HL-60/S4 treated with phorbol 12-myristate 13-acetate at 8.2 ng/mL for 4 days and 3 days (cell line): Measurements from ENCODE around the gene YTHDF2.

Source experiments
- in situ Hi-C: fragments of 300-500 bp; cut with MboI; formaldehyde crosslinking; loops from 2 replicates; pipeline ENCODE4 v1.15.0; 2022; ENCODE audit warnings: low sequenced_read_pairs

The YTHDF2 gene

DNA sequence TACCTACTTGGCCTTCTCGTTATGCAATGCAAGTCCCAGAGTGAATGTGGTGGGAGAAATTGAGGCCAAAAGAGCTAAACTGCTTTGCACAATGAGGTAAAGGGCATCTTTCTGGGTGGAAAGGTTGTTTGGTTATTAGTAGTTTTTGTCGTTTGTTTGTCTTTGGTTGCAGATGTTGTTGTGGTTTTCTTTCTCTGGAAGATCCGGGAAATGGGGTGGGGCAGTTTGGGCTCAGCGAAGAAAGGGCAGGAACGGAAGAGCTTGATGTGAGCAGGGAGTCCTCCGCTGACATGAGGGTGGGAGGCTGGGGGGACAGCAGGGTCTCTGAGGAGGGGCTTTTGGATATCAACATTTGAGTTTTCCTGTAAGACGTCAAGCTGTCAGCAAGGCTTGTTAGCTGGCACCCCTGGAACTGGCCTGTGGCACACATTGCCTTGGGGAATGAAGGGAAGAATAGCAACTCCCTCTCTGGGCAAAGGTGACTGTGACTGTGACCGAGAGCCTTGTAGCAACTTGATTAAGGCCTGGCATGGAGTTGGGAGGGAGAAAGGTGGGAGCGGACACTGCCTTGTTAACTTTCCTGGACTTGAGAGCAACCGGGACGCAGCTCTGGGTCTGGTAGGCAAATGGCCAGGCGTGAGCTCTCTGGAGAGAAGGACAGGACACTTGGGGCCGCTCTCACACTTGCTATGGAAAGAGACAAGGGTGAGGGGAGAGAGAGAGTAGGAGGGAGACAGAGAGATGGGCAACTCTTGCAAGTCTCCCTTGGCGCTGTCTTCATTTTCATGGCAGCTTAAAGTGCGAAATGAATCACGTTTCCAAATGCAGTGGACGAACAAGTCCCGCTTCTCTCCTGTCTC is 59.8 kb downstream of the YTHDF2 start:
- in situ Hi-C loops, result loop anchor here (25.0 kb wide), 1 partner anchor 391 kb away; the partner anchor contains the start of gene SRSF4

DNA sequence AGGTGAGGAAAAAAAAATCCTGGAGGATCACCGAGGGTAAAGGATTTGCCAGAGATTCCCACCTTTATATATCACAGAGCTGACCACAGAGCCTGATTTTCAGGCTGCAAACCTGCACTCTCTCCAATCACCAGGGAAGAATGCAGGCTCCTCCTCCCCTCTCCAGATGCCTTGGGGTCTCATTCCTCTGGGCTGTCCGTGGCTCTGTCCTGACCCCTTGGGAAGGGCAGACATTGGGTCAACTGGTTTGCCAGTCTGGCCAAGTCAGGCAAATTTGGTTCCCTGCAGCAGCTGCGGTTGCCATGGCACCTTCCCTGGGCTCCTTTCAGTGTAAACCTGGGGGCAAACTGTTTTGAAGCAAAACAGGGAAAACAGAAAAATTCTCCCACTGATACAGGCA is 63.6 kb downstream of the YTHDF2 start:
- in situ Hi-C loops, result no loop called here

- in situ Hi-C loops, result no loop called here
Observed at GRCh38 chr1:28801461-28801860, 64.7 kb downstream of the YTHDF2 start.

DNA sequence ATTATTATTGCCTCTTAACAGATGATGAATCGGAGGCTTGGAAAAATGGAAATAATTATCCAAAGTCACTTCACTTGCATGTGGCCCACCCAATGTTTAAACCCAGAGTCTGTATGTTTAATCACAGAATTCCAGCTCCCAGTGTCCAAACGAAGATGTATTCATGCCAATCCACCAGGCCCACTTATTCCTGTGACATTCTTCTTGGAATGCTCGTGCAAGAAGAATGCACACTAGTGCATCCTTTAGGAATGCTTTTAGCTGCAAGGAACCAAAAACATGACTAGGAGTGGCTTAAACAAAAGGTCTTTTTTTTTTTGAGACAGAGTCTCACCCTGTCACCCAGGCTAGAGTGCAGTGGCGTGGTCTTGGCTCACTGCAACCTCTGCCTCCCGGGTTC is 66.3 kb downstream of the YTHDF2 start:
- in situ Hi-C loops, result no loop called here

GRCh38 chr1:28803662-28804061 is 66.9 kb downstream of the YTHDF2 start:
- in situ Hi-C loops, result no loop called here

GRCh38 chr1:28804071-28804470 is 67.3 kb downstream of the YTHDF2 start:
- in situ Hi-C loops, result no loop called here

DNA sequence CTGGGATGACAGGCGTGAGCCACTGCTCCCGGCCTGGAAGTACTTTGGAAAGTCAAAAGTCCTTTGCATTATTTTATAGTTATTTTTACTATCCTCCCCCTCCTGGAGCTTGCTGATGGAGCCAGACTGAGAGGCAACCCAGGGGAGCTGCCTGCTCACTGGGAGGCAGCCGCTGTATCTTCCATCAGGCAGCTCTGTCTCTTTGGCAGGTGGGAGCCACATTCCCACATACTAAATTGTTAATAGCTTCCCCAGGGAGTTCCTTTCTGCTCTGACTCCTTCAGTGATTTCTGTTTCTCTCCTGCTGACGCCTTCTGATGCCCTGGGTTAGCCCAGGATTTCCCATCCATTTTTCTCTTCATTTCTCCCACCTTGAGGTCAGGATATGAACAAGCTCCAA is 70.3 kb downstream of the YTHDF2 start:
- in situ Hi-C loops, result no loop called here

- in situ Hi-C loops, result no loop called here
Observed at GRCh38 chr1:28807986-28808385, 71.2 kb downstream of the YTHDF2 start.

DNA sequence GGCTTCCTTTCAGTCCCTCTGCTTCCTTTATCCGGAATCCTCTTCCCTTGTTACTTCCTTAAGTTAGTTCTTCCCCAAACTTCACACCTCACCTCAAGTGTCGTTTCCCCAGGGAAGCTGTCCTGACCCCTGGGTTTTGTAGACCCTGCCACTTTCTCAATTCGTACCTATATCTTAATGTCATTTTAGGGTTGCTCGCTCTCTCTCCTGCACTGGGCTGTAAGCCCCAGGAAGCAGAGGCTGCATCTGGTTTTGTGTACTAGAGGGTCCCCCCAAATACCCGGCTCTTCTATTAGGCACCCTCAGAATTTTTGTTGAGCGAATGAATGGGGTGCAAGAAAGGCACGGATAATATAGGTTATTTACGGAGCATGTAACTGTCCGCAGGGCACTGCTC is 74.6 kb downstream of the YTHDF2 start:
- in situ Hi-C loops, result no loop called here

- in situ Hi-C loops, result no loop called here
Observed at GRCh38 chr1:28811766-28812668, 75.3 kb downstream of the YTHDF2 start, which contains the start of gene OPRD1. TSS of gene OPRD1 (plus strand) at chr1:28812170. CDS start at chr1:28812384, 214 bp downstream.

GRCh38 chr1:28812669-28813468 is 76.1 kb downstream of the YTHDF2 start:
- in situ Hi-C loops, result no loop called here

GRCh38 chr1:28813931-28814465 is 77.3 kb downstream of the YTHDF2 start:
- in situ Hi-C loops, result no loop called here

- in situ Hi-C loops, result no loop called here
Observed at GRCh38 chr1:28815533-28816185, 78.9 kb downstream of the YTHDF2 start.

DNA sequence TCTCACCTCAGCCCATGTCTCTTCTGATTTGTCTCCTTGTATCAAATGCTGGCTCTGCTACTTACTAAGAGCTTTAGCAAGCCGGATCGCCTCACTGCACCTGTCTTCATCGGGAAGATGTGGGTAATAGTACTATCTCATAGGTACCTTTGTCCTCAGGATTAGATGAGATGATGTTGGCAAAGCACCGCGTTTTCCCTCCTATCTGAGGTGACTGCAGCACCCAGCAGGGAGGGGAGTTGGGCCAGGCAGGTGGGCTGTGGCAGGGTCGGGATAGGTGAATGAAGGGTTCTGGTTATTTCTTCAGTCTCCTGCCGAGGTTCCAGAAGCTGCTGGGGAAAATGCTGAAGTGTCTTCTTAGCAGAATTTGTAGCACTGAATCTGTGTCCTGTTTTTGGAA is 80.4 kb downstream of the YTHDF2 start:
- in situ Hi-C loops, result no loop called here

DNA sequence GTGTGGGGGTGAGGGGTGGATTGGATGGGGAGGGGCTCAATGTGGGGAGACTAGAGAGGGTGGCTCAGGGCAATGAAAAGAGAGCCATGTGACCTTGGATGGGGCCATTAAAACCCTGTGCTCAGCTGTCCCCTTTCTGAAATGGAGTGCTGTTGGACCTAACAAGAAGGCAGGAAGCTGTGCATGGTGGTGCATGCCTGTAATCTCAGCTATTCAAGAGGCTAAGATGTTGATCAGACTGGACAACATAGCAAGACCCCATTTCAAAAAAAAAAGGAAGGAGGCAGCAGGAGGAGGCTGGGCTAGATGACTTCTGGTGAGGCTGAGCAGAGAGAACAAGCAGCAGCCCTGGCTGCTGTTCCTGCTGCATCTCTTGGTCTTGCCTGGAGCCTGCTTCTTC is 82.3 kb downstream of the YTHDF2 start:
- in situ Hi-C loops, result no loop called here
